Endothelial cell (in vitro differentiated cells): ENCODE results near the gene GYPC. TPM values are rescaled to one million over a fixed set of nuclear protein-coding genes. Genes with fewer than 3 reads are reported as not detected.
"Not testable (repeated sequence)": the region's sequence is repeated elsewhere in the genome, so short reads cannot be mapped to it uniquely, and the experiment has no call there.

Experiments
- DNase-seq: peaks from one replicate; pipeline ENCODE4 v3.0.0; 2021; ENCODE audit warnings: low spot score
- H3K27ac Mint-ChIP-seq: one replicate; pipeline ENCODE4 v1.8.0; 2021; ENCODE audit warnings: mixed read lengths, inconsistent platforms; ENCODE audit not compliant: unreplicated experiment
- H3K27me3 Mint-ChIP-seq: one replicate; pipeline ENCODE4 v1.8.0; 2021; ENCODE audit warnings: mild to moderate bottlenecking, moderate library complexity, mixed read lengths, inconsistent platforms; ENCODE audit not compliant: unreplicated experiment
- H3K36me3 Mint-ChIP-seq: one replicate; pipeline ENCODE4 v1.8.0; 2021; ENCODE audit warnings: mild to moderate bottlenecking, low read depth, mixed read lengths, inconsistent platforms; ENCODE audit not compliant: unreplicated experiment
- H3K4me1 Mint-ChIP-seq: one replicate; pipeline ENCODE4 v1.8.0; 2021; ENCODE audit warnings: mild to moderate bottlenecking, mixed read lengths, inconsistent platforms; ENCODE audit not compliant: unreplicated experiment
- H3K4me3 Mint-ChIP-seq: one replicate; pipeline ENCODE4 v1.8.0; 2021; ENCODE audit warnings: mild to moderate bottlenecking, mixed read lengths, inconsistent platforms; ENCODE audit not compliant: unreplicated experiment
- H3K9me3 Mint-ChIP-seq: one replicate; pipeline ENCODE4 v1.8.0; 2021; ENCODE audit warnings: mixed read lengths, inconsistent platforms; ENCODE audit not compliant: unreplicated experiment
- CTCF ChIP-seq: fragments of 200-600 bp; sonication (generic); IDR thresholded peaks from one replicate; pipeline ENCODE4 v1.5.0; 2021; ENCODE audit warnings: antibody characterized with exemption; ENCODE audit not compliant: unreplicated experiment
- total RNA-seq: library from RNA; stranded (reverse); fragmentation: NEBNext Ultra II Directional; extraction: Animal tissue kit (Norgen Biotek cat#: 25700); gene quantifications from one replicate; pipeline ENCODE4 v1.2.1, GENCODE V29; 2021; ENCODE audit not compliant: unreplicated experiment

GYPC gene
- total RNA-seq, 1 donor from 2014 or later, result 154 TPM

GRCh38 chr2:126643972-126644371 lies 12.0 kb upstream of the GYPC start:
- no peak for TF ChIP-seq CTCF
- H3K4me3 Mint-ChIP-seq, result no peak overlapping the region
- DNase-seq, result no peak
- peaks cover 5% of the 10 kb centered on the region for H3K36me3 Mint-ChIP-seq
- H3K27ac Mint-ChIP-seq, result no peak overlapping the region
- H3K27me3 Mint-ChIP-seq, result peaks cover 2% of the 10 kb centered on the region
- peaks cover 4% of the 10 kb centered on the region for H3K4me1 Mint-ChIP-seq
- no peaks in the 10 kb centered on the region for H3K9me3 Mint-ChIP-seq

GRCh38 chr2:126644630-126645191 lies 11.2 kb upstream of the GYPC start:
- no peaks in the 10 kb centered on the region for H3K9me3 Mint-ChIP-seq
- H3K4me3 Mint-ChIP-seq, result no peak overlapping the region
- DNase-seq, result no peak
- peaks cover 2% of the 10 kb centered on the region for H3K36me3 Mint-ChIP-seq
- peaks cover 4% of the 10 kb centered on the region for H3K4me1 Mint-ChIP-seq
- TF ChIP-seq CTCF, result no peak
- peaks cover 5% of the 10 kb centered on the region for H3K27me3 Mint-ChIP-seq
- H3K27ac Mint-ChIP-seq, result no peak overlapping the region

GRCh38 chr2:126645211-126645618 lies 10.7 kb upstream of the GYPC start:
- Mint-ChIP-seq H3K4me1 (peaks cover 4% of the 10 kb centered on the region), H3K27ac (no peak overlapping the region), H3K4me3 (no peak overlapping the region), H3K27me3 (peaks cover 5% of the 10 kb centered on the region), H3K9me3 (no peaks in the 10 kb centered on the region), H3K36me3 (no peaks in the 10 kb centered on the region)
- DNase-seq, result no peak
- TF ChIP-seq CTCF, result no peak

GRCh38 chr2:126646026-126646425 lies 9.9 kb upstream of the GYPC start:
- H3K4me1 Mint-ChIP-seq, result peaks cover 4% of the 10 kb centered on the region
- no peak for TF ChIP-seq CTCF
- H3K4me3 Mint-ChIP-seq, result no peak overlapping the region
- no peak overlapping the region for H3K27ac Mint-ChIP-seq
- H3K9me3 Mint-ChIP-seq, result no peaks in the 10 kb centered on the region
- DNase-seq, result no peak
- peaks cover 8% of the 10 kb centered on the region for H3K27me3 Mint-ChIP-seq
- H3K36me3 Mint-ChIP-seq, result no peaks in the 10 kb centered on the region

- H3K9me3 Mint-ChIP-seq, DNase-seq, H3K27me3 Mint-ChIP-seq, H3K4me1 Mint-ChIP-seq, H3K36me3 Mint-ChIP-seq, H3K4me3 Mint-ChIP-seq, H3K27ac Mint-ChIP-seq: not testable (repeated sequence)
Observed at GRCh38 chr2:126647714-126648344, 8.1 kb upstream of the GYPC start.

GRCh38 chr2:126648345-126648786 lies 7.6 kb upstream of the GYPC start:
- not testable (repeated sequence) for DNase-seq, H3K27ac Mint-ChIP-seq, H3K9me3 Mint-ChIP-seq, H3K4me3 Mint-ChIP-seq, H3K27me3 Mint-ChIP-seq, H3K4me1 Mint-ChIP-seq, H3K36me3 Mint-ChIP-seq
